ENCODE measurements around the gene CARNS1. TPM values are rescaled to one million over a fixed set of nuclear protein-coding genes. Genes with fewer than 3 reads are reported as not detected.

The CARNS1 gene
- total RNA-seq, 2 experiments from 2014 or later: 9.9 to 10.0 TPM

DNA sequence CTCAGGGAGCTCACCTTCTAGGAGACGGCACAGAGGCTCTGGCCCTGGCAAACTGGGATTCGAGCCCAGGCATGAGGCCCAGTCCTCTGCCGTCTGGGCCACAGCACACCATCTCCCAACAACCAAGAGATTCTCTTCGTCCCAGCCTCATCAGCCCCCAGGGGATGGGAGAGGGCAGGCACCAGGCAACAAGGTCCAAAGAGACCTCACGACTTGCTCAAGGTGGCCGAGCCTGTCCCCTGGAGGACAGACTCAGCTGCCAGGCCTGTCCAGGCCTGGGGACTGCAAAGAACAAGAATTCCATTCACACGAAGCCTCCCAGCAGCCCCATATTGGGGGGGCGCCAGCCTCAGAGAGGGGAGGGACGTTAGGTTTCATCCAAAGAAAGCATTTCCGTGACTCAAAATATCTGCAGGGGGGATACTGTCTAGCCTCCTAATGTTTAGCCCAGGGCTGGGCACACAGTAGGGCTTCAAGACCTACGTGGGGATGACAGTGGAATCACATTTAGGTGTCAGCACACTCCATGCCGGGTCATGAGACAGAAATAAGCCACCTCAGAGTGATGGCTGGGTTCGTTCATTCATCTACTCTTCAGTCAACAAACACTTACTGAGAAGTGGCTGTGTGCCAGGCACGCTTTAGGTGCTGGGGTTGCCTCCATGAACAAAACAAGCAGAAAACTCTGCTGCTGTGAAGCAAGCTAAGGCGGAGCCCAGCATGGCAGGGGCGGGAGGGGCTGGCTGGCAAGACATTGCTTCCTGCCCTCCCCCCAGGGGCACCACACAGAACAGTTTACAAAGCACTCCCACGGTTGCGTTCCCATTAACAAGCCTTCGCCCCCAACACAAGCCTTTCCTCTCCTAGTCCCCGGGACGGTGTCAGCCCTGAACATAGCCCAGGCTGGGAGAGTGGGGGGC is 1.2 kb downstream of the CARNS1 start:
- H3K36me3 Mint-ChIP-seq (ENCODE audit: low read depth): peaks cover 4% of the 10 kb centered on the region
- Histone ChIP-seq H3K27ac (ENCODE audit: low read depth in 1 of 2, low read length in 2 of 2) (peak overlapping the region; percentile 78 to 79), H3K4me1 (ENCODE audit: insufficient read depth, low read length) (peaks cover 91% of the 10 kb centered on the region), H3K9me3 (ENCODE audit: control insufficient read depth in 1 of 2, insufficient read depth in 1 of 2, low read length in 2 of 2) (no peaks in the 10 kb centered on the region), H3K4me3 (ENCODE audit: low read length) (peak overlapping the region; percentile 35), H3K36me3 (ENCODE audit: insufficient read depth, low read length) (no peaks in the 10 kb centered on the region), H3K27me3 (ENCODE audit: control insufficient read depth in 1 of 2, insufficient read depth in 2 of 2, low read length in 2 of 2) (no peaks in the 10 kb centered on the region)
- ATAC-seq (ENCODE audit: poor library complexity): peak; percentile 67
- no peaks in the 10 kb centered on the region for H3K27me3 Mint-ChIP-seq
- ChIA-PET CTCF (interaction anchor here (1.3 to 6.0 kb wide), 4 partner anchors 8 to 53 kb away, joined by 3 to 46 read pairs (median 4); partner anchors contain the start of genes PPP1CA and TBC1D10C), POLR2A (interaction anchor here (0.6 to 12.5 kb wide), 20 partner anchors 9 to 177 kb away, joined by 3 to 411 read pairs (median 5); partner anchors contain the start of genes AIP, GSTP1, PPP1CA and PTPRCAP)
- TF ChIP-seq, protein P1, sequence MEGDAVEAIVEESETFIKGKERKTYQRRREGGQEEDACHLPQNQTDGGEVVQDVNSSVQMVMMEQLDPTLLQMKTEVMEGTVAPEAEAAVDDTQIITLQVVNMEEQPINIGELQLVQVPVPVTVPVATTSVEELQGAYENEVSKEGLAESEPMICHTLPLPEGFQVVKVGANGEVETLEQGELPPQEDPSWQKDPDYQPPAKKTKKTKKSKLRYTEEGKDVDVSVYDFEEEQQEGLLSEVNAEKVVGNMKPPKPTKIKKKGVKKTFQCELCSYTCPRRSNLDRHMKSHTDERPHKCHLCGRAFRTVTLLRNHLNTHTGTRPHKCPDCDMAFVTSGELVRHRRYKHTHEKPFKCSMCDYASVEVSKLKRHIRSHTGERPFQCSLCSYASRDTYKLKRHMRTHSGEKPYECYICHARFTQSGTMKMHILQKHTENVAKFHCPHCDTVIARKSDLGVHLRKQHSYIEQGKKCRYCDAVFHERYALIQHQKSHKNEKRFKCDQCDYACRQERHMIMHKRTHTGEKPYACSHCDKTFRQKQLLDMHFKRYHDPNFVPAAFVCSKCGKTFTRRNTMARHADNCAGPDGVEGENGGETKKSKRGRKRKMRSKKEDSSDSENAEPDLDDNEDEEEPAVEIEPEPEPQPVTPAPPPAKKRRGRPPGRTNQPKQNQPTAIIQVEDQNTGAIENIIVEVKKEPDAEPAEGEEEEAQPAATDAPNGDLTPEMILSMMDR (IDR thresholded peaks at IDR 0.05): no peak
- intact Hi-C loops (cut with DNase I, micrococcal nuclease): loop anchor here in 1 of 2 experiments (1.0 to 5.0 kb wide), 4 partner anchors 13 to 91 kb away; partner anchors contain the start of genes AIP, CDK2AP2, PITPNM1 and TMEM134
- H3K27ac Mint-ChIP-seq: peak overlapping the region; percentile 94
- H3K9me3 Mint-ChIP-seq: no peaks in the 10 kb centered on the region
- H3K4me1 Mint-ChIP-seq (ENCODE audit: low read depth): peaks cover 74% of the 10 kb centered on the region
- DNase-seq: peak; percentile 71 to 94 (median 88)
- H3K4me3 Mint-ChIP-seq: peak overlapping the region; percentile 93

DNA sequence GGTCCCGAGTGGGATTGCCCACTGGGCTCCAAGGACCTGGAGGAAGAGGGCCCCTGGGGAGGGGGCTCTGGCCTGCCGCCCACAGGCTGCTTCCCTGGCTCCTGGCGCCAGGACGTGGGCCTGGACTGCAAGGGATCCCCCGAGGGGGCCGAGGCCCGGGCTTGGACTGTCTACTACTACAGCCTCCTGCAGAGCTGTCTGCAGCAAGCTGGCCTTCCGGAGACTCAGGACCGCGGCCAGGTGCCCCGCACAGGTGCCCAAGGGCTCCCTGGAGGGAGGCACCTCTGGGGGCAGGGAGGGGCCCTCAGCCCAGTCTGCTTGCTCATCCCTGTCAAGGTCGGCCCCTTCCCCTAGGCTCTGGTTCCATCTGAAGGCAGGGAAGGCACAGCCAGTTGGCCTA is 1.9 kb downstream of the CARNS1 start:
- Histone ChIP-seq H3K4me3 (ENCODE audit: low read length) (peak overlapping the region; percentile 35), H3K27me3 (ENCODE audit: control insufficient read depth in 1 of 2, insufficient read depth in 2 of 2, low read length in 2 of 2) (no peaks in the 10 kb centered on the region), H3K4me1 (ENCODE audit: insufficient read depth, low read length) (peaks cover 85% of the 10 kb centered on the region), H3K27ac (ENCODE audit: low read depth in 1 of 2, low read length in 2 of 2) (peak overlapping the region; percentile 78 to 79), H3K36me3 (ENCODE audit: insufficient read depth, low read length) (no peaks in the 10 kb centered on the region), H3K9me3 (ENCODE audit: control insufficient read depth in 1 of 2, insufficient read depth in 1 of 2, low read length in 2 of 2) (no peaks in the 10 kb centered on the region)
- CTCF ChIA-PET: interaction anchor here (1.3 to 6.0 kb wide), 4 partner anchors 9 to 52 kb away, joined by 3 to 46 read pairs (median 4); partner anchors contain the start of genes PPP1CA and TBC1D10C
- DNase-seq (peak in 2 of 14 experiments; percentile 13 to 35), ATAC-seq (ENCODE audit: poor library complexity) (no peak)
- peaks cover 4% of the 10 kb centered on the region for H3K36me3 Mint-ChIP-seq (ENCODE audit: low read depth)
- intact Hi-C loops (cut with DNase I, micrococcal nuclease): loop anchor here in 1 of 2 experiments (1.0 to 5.0 kb wide), 4 partner anchors 14 to 90 kb away; partner anchors contain the start of genes AIP, CDK2AP2, PITPNM1 and TMEM134
- TF ChIP-seq, protein P1 (IDR thresholded peaks at IDR 0.05): no peak
- H3K4me3 Mint-ChIP-seq: peak overlapping the region; percentile 65
- H3K27me3 Mint-ChIP-seq: no peaks in the 10 kb centered on the region
- H3K27ac Mint-ChIP-seq: peak overlapping the region; percentile 94
- peaks cover 67% of the 10 kb centered on the region for H3K4me1 Mint-ChIP-seq (ENCODE audit: low read depth)
- POLR2A ChIA-PET: interaction anchor here (0.7 to 12.5 kb wide), 18 partner anchors 9 to 178 kb away, joined by 3 to 411 read pairs (median 5); partner anchors contain the start of genes AIP, CDK2AP2, GSTP1 and PPP1CA
- no peaks in the 10 kb centered on the region for H3K9me3 Mint-ChIP-seq
